GM23338 (cell line): ENCODE measurements around the gene ACSS3. TPM values are rescaled to one million over a fixed set of nuclear protein-coding genes. Genes with fewer than 3 reads are reported as not detected.

ENCODE experiments used
- ATAC-seq: fragments of 200-7000 bp; cut with Tn5 transposase; 3 replicates; pipeline ENCODE4 v1.9.1; 2020
- DNase-seq: peaks from one replicate; pipeline ENCODE4 v3.0.0-alpha.2; 2015; ENCODE audit warnings: low spot score
- H2AFZ ChIP-seq: fragments of 200-600 bp; sonication (generic); 2 replicates; pipeline ENCODE4 v1.8.0; 2016; ENCODE audit warnings: antibody characterized with exemption, mild to moderate bottlenecking, moderate library complexity
- H3F3A ChIP-seq: fragments of 200-600 bp; sonication (generic); replicated peaks from 2 replicates; pipeline ENCODE4 v1.8.0; 2017; ENCODE audit warnings: antibody characterized with exemption, mixed run types, low read depth
- H3K27ac ChIP-seq: fragments of 200-600 bp; sonication (generic); 2 replicates; pipeline ENCODE4 v1.6.1; 2016; ENCODE audit warnings: low read depth
- H3K27me3 ChIP-seq: fragments of 200-600 bp; sonication (generic); 2 replicates; pipeline ENCODE4 v1.8.0; 2016; ENCODE audit warnings: mild to moderate bottlenecking, mixed run types, moderate library complexity; ENCODE audit not compliant: insufficient read depth
- H3K36me3 ChIP-seq: fragments of 200-600 bp; sonication (generic); 2 replicates; pipeline ENCODE4 v1.8.0; 2016; ENCODE audit warnings: mild to moderate bottlenecking; ENCODE audit not compliant: insufficient read depth
- H3K4me1 ChIP-seq: fragments of 200-600 bp; sonication (generic); 2 replicates; pipeline ENCODE4 v1.8.0; 2016; ENCODE audit warnings: mild to moderate bottlenecking, moderate library complexity; ENCODE audit not compliant: insufficient read depth
- H3K4me2 ChIP-seq: fragments of 200-600 bp; sonication (generic); 2 replicates; pipeline ENCODE4 v1.7.1; 2017; ENCODE audit warnings: mixed run types
- H3K4me3 ChIP-seq: fragments of 200-600 bp; sonication (generic); 2 replicates; pipeline ENCODE4 v1.6.1; 2016; ENCODE audit warnings: mixed run types
- H3K79me2 ChIP-seq: fragments of 200-600 bp; sonication (generic); replicated peaks from 2 replicates; pipeline ENCODE4 v1.8.0; 2017; ENCODE audit warnings: mild to moderate bottlenecking; ENCODE audit not compliant: insufficient read depth
- H3K9me2 ChIP-seq: fragments of 200-600 bp; sonication (generic); 2 replicates; pipeline ENCODE4 v1.8.0; 2017; ENCODE audit not compliant: insufficient read depth
- H4K20me1 ChIP-seq: fragments of 200-600 bp; sonication (generic); replicated peaks from 2 replicates; pipeline ENCODE4 v1.8.0; 2017; ENCODE audit warnings: mild to moderate bottlenecking; ENCODE audit not compliant: insufficient read depth
- H3K27ac Mint-ChIP-seq: 2 replicates; pipeline ENCODE4 v1.8.0; 2020; ENCODE audit warnings: inconsistent platforms, mild to moderate bottlenecking, moderate library complexity, mixed read lengths
- H3K27me3 Mint-ChIP-seq: 3 replicates; pipeline ENCODE4 v1.8.0; 2022; ENCODE audit warnings: low read depth, mild to moderate bottlenecking, moderate library complexity, mixed read lengths, inconsistent platforms; ENCODE audit not compliant: insufficient read depth, poor library complexity
- H3K36me3 Mint-ChIP-seq: 3 replicates; pipeline ENCODE4 v1.8.0; 2021; ENCODE audit warnings: low read depth, mild to moderate bottlenecking, inconsistent platforms, moderate library complexity, mixed read lengths
- H3K4me1 Mint-ChIP-seq: 3 replicates; pipeline ENCODE4 v1.8.0; 2020; ENCODE audit warnings: mild to moderate bottlenecking, inconsistent platforms, mixed read lengths
- H3K4me3 Mint-ChIP-seq: 3 replicates; pipeline ENCODE4 v1.8.0; 2021; ENCODE audit warnings: moderate library complexity, mild to moderate bottlenecking, inconsistent platforms, mixed read lengths
- H3K9me3 Mint-ChIP-seq: 3 replicates; pipeline ENCODE4 v1.8.0; 2020; ENCODE audit warnings: moderate library complexity, mild to moderate bottlenecking, inconsistent platforms, mixed read lengths
- CREB1 ChIP-seq: fragments of 250-450 bp; sonication (Bioruptor Pico); IDR thresholded peaks from 2 replicates; pipeline ENCODE4 v1.5.0; 2020; ENCODE audit warnings: low read depth, mild to moderate bottlenecking, moderate library complexity
- CTCF ChIP-seq, 2 experiments: fragments of 200-600 bp in 1 of 2; sonication (generic) in 1 of 2; conservative IDR thresholded peaks; 2 replicates each; pipeline versions ENCODE4 v1.5.1 to v1.6.1; 2016 to 2017; ENCODE audit warnings: antibody characterized with exemption in 2 of 2, low read depth in 2 of 2, mild to moderate bottlenecking in 2 of 2, moderate library complexity in 1 of 2
- ETS1 ChIP-seq: IDR thresholded peaks from 2 replicates; pipeline ENCODE4 v1.6.1; 2016; ENCODE audit warnings: antibody characterized with exemption
- EZH2 ChIP-seq: fragments of 200-600 bp; sonication (generic); IDR thresholded peaks from one replicate; pipeline ENCODE4 v1.8.0; 2017; ENCODE audit warnings: antibody characterized with exemption, mild to moderate bottlenecking, low read depth; ENCODE audit not compliant: unreplicated experiment
- EZH2phosphoT487 ChIP-seq: fragments of 200-600 bp; sonication (generic); IDR thresholded peaks from one replicate; pipeline ENCODE4 v1.8.1; 2018; ENCODE audit warnings: antibody characterized with exemption; ENCODE audit not compliant: unreplicated experiment
- JUNB ChIP-seq: IDR thresholded peaks from one replicate; pipeline ENCODE4 v1.6.1; 2016; ENCODE audit warnings: antibody characterized with exemption; ENCODE audit not compliant: unreplicated experiment
- NANOG ChIP-seq: IDR thresholded peaks from 2 replicates; pipeline ENCODE4 v1.6.1; 2016; ENCODE audit warnings: antibody characterized with exemption, borderline replicate concordance
- POLR2AphosphoS5 ChIP-seq: IDR thresholded peaks from 2 replicates; pipeline ENCODE4 v1.6.1; 2016; ENCODE audit warnings: antibody characterized with exemption, low read depth
- STAT1 ChIP-seq: IDR thresholded peaks from one replicate; pipeline ENCODE4 v1.6.1; 2016; ENCODE audit warnings: antibody characterized with exemption; ENCODE audit not compliant: unreplicated experiment
- ZNF114 ChIP-seq: fragments of 250-450 bp; sonication (Bioruptor Pico); IDR thresholded peaks from 2 replicates; pipeline ENCODE4 v1.5.0; 2020; ENCODE audit warnings: mild to moderate bottlenecking, moderate library complexity
- ZNF331 ChIP-seq: fragments of 250-450 bp; sonication (Bioruptor Pico); IDR thresholded peaks from 2 replicates; pipeline ENCODE4 v1.5.0; 2020; ENCODE audit warnings: low read depth, mild to moderate bottlenecking, moderate library complexity
- polyA plus RNA-seq: library from polyadenylated mRNA; unstranded; fragments of >200 nt; fragmentation: Nextera tagmentation; extraction: Ambion mirVana; gene quantifications from 2 replicates; pipeline ENCODE4 v1.2.1, GENCODE V29; 2016
- total RNA-seq: library from RNA; depleted of rRNA; stranded (reverse); fragments of >200 nt; shearing (Covaris generic); gene quantifications from 2 replicates; pipeline ENCODE4 v1.2.3, GENCODE V29; 2014
- TF ChIP-seq, protein P1 (sequence below): IDR thresholded peaks from one replicate; pipeline ENCODE4 v1.6.1; 2018; ENCODE audit warnings: antibody characterized with exemption; ENCODE audit not compliant: unreplicated experiment
- TF ChIP-seq, protein P2 (sequence below): fragments of 250-450 bp; sonication (Bioruptor Pico); IDR thresholded peaks from 2 replicates; pipeline ENCODE4 v1.5.0; 2020; ENCODE audit warnings: mild to moderate bottlenecking, moderate library complexity

Gene ACSS3
- total and polyA plus RNA-seq, 2 experiments from 2014 or later: 7.4 to 28.9 TPM

DNA sequence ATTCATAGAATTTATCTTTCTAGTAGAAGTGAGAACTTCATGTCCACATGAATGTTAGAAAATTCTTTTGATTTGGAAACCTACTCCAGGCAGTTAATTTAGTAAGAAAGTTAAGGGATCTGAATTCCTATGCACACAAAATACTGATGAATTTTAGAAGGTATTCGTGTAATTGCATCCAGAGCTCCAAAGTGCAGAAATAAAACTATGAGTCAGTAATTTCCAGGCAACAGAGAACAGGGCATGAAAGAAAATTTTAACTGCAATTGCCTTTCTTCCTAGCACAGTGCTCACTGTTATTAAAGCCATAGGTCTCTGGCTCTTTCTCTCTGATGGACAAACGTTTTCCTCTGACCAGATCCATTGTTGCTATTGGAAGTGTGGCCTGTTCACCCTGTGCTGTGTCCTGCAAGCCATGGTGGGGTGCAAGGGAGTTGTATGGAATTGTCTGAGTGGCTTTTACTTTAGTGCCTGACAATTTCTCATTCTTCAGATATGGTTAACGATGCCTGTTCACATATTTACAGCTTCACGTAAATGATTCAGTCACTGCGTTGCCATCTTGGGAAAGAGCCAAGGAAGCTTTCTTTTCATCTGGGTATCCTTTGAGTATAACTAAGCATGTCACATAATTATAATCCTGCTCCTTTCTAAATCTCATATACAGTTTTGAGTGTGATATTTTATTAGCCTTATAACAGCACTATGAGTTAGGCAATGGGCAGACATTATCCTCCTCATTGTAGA lies 145.1 kb downstream of the ACSS3 start:
- Histone ChIP-seq H3K27ac (no peak overlapping the region), H3K4me3 (no peak overlapping the region), H3F3A (no peaks in the 10 kb centered on the region), H3K4me1 (no peaks in the 10 kb centered on the region), H3K79me2 (no peaks in the 10 kb centered on the region), H3K36me3 (no peaks in the 10 kb centered on the region), H3K9me2 (no peaks in the 10 kb centered on the region), H3K27me3 (no peaks in the 10 kb centered on the region), H4K20me1 (no peaks in the 10 kb centered on the region), H2AFZ (no peak overlapping the region), H3K4me2 (no peak overlapping the region)
- Mint-ChIP-seq H3K27me3 (no peaks in the 10 kb centered on the region), H3K27ac (no peak overlapping the region), H3K9me3 (no peaks in the 10 kb centered on the region), H3K36me3 (no peaks in the 10 kb centered on the region), H3K4me3 (no peak overlapping the region), H3K4me1 (peaks cover 10% of the 10 kb centered on the region; the same call in 2 of the 3 replicates)
- ATAC-seq (no peak), DNase-seq (no peak)
- TF ChIP-seq JUNB (no peak), ETS1 (no peak), POLR2AphosphoS5 (no peak), EZH2phosphoT487 (no peak), ZNF114 (no peak), CREB1 (no peak), ZNF331 (no peak), EZH2 (no peak), NANOG (no peak), STAT1 (no peak), CTCF (conservative IDR thresholded peaks at IDR 0.05; ENCODE audit: low read depth in 2 of 2) (no peak)
- TF ChIP-seq, protein P1, sequence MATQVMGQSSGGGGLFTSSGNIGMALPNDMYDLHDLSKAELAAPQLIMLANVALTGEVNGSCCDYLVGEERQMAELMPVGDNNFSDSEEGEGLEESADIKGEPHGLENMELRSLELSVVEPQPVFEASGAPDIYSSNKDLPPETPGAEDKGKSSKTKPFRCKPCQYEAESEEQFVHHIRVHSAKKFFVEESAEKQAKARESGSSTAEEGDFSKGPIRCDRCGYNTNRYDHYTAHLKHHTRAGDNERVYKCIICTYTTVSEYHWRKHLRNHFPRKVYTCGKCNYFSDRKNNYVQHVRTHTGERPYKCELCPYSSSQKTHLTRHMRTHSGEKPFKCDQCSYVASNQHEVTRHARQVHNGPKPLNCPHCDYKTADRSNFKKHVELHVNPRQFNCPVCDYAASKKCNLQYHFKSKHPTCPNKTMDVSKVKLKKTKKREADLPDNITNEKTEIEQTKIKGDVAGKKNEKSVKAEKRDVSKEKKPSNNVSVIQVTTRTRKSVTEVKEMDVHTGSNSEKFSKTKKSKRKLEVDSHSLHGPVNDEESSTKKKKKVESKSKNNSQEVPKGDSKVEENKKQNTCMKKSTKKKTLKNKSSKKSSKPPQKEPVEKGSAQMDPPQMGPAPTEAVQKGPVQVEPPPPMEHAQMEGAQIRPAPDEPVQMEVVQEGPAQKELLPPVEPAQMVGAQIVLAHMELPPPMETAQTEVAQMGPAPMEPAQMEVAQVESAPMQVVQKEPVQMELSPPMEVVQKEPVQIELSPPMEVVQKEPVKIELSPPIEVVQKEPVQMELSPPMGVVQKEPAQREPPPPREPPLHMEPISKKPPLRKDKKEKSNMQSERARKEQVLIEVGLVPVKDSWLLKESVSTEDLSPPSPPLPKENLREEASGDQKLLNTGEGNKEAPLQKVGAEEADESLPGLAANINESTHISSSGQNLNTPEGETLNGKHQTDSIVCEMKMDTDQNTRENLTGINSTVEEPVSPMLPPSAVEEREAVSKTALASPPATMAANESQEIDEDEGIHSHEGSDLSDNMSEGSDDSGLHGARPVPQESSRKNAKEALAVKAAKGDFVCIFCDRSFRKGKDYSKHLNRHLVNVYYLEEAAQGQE: no peak
- TF ChIP-seq, protein P2, sequence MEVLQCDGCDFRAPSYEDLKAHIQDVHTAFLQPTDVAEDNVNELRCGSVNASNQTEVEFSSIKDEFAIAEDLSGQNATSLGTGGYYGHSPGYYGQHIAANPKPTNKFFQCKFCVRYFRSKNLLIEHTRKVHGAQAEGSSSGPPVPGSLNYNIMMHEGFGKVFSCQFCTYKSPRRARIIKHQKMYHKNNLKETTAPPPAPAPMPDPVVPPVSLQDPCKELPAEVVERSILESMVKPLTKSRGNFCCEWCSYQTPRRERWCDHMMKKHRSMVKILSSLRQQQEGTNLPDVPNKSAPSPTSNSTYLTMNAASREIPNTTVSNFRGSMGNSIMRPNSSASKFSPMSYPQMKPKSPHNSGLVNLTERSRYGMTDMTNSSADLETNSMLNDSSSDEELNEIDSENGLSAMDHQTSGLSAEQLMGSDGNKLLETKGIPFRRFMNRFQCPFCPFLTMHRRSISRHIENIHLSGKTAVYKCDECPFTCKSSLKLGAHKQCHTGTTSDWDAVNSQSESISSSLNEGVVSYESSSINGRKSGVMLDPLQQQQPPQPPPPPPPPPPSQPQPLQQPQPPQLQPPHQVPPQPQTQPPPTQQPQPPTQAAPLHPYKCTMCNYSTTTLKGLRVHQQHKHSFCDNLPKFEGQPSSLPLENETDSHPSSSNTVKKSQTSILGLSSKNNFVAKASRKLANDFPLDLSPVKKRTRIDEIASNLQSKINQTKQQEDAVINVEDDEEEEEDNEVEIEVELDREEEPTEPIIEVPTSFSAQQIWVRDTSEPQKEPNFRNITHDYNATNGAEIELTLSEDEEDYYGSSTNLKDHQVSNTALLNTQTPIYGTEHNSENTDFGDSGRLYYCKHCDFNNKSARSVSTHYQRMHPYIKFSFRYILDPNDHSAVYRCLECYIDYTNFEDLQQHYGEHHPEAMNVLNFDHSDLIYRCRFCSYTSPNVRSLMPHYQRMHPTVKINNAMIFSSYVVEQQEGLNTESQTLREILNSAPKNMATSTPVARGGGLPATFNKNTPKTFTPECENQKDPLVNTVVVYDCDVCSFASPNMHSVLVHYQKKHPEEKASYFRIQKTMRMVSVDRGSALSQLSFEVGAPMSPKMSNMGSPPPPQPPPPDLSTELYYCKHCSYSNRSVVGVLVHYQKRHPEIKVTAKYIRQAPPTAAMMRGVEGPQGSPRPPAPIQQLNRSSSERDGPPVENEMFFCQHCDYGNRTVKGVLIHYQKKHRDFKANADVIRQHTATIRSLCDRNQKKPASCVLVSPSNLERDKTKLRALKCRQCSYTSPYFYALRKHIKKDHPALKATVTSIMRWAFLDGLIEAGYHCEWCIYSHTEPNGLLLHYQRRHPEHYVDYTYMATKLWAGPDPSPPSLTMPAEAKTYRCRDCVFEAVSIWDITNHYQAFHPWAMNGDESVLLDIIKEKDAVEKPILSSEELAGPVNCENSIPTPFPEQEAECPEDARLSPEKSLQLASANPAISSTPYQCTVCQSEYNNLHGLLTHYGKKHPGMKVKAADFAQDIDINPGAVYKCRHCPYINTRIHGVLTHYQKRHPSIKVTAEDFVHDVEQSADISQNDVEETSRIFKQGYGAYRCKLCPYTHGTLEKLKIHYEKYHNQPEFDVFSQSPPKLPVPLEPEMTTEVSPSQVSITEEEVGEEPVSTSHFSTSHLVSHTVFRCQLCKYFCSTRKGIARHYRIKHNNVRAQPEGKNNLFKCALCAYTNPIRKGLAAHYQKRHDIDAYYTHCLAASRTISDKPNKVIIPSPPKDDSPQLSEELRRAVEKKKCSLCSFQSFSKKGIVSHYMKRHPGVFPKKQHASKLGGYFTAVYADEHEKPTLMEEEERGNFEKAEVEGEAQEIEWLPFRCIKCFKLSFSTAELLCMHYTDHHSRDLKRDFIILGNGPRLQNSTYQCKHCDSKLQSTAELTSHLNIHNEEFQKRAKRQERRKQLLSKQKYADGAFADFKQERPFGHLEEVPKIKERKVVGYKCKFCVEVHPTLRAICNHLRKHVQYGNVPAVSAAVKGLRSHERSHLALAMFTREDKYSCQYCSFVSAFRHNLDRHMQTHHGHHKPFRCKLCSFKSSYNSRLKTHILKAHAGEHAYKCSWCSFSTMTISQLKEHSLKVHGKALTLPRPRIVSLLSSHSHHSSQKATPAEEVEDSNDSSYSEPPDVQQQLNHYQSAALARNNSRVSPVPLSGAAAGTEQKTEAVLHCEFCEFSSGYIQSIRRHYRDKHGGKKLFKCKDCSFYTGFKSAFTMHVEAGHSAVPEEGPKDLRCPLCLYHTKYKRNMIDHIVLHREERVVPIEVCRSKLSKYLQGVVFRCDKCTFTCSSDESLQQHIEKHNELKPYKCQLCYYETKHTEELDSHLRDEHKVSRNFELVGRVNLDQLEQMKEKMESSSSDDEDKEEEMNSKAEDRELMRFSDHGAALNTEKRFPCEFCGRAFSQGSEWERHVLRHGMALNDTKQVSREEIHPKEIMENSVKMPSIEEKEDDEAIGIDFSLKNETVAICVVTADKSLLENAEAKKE (CRISPR knock-in tag): no peak
